Hepatocyte (in vitro differentiated cells): Measurements from ENCODE around the gene CCL20. TPM values are rescaled to one million over a fixed set of nuclear protein-coding genes. Genes with fewer than 3 reads are reported as not detected.
A peak's percentile ranks its signal among the peaks of the same experiment; 100 is the strongest.

Experiments
- DNase-seq: peaks from one replicate; pipeline ENCODE4 v3.0.0-alpha.2; 2016; ENCODE audit warnings: low spot score
- H2AFZ ChIP-seq: fragments of 200-600 bp; sonication (generic); 2 replicates; pipeline ENCODE4 v1.6.0; 2016; ENCODE audit warnings: antibody characterized with exemption, mild to moderate bottlenecking
- H3K27ac ChIP-seq: fragments of 200-600 bp; sonication (generic); 2 replicates; pipeline ENCODE4 v1.5.1; 2016; ENCODE audit warnings: mild to moderate bottlenecking
- H3K27me3 ChIP-seq: fragments of 200-600 bp; sonication (generic); 2 replicates; pipeline ENCODE4 v1.6.1; 2016
- H3K36me3 ChIP-seq: fragments of 200-600 bp; sonication (generic); replicated peaks from 2 replicates; pipeline ENCODE4 v1.5.1; 2016; ENCODE audit warnings: low read depth; ENCODE audit not compliant: insufficient read depth
- H3K4me1 ChIP-seq: fragments of 200-600 bp; sonication (generic); 2 replicates; pipeline ENCODE4 v1.5.1; 2016; ENCODE audit warnings: mild to moderate bottlenecking, moderate library complexity; ENCODE audit not compliant: insufficient read depth
- H3K4me2 ChIP-seq: fragments of 200-600 bp; sonication (generic); 2 replicates; pipeline ENCODE4 v1.6.0; 2016
- H3K4me3 ChIP-seq: fragments of 200-600 bp; sonication (generic); 2 replicates; pipeline ENCODE4 v1.5.1; 2016; ENCODE audit warnings: mild to moderate bottlenecking
- H3K79me2 ChIP-seq: fragments of 200-600 bp; sonication (generic); 2 replicates; pipeline ENCODE4 v1.6.0; 2017; ENCODE audit warnings: mild to moderate bottlenecking
- H3K9me2 ChIP-seq: fragments of 200-600 bp; sonication (generic); replicated peaks from 2 replicates; pipeline ENCODE4 v1.6.0; 2017; ENCODE audit warnings: mild to moderate bottlenecking; ENCODE audit not compliant: insufficient read depth
- H3K9me3 ChIP-seq: fragments of 200-600 bp; sonication (generic); 2 replicates; pipeline ENCODE4 v1.5.1; 2016; ENCODE audit warnings: low read depth, mild to moderate bottlenecking
- H4K20me1 ChIP-seq: fragments of 200-600 bp; sonication (generic); 2 replicates; pipeline ENCODE4 v1.6.0; 2016; ENCODE audit warnings: mild to moderate bottlenecking; ENCODE audit not compliant: insufficient read depth, poor library complexity, severe bottlenecking
- EZH2 ChIP-seq: fragments of 200-600 bp; sonication (generic); IDR thresholded peaks from 2 replicates; pipeline ENCODE4 v1.6.1; 2016; ENCODE audit warnings: antibody characterized with exemption, mild to moderate bottlenecking, borderline replicate concordance
- EZH2phosphoT487 ChIP-seq: fragments of 200-600 bp; sonication (generic); IDR thresholded peaks from one replicate; pipeline ENCODE4 v1.6.1; 2018; ENCODE audit warnings: antibody characterized with exemption, mild to moderate bottlenecking, low read depth, moderate library complexity; ENCODE audit not compliant: unreplicated experiment, severe bottlenecking
- WGBS: methylation state at CpG from one replicate; pipeline ENCODE4 v1.1.6; 2016; ENCODE audit warnings: low lambda C conversion rate; ENCODE audit errors: missing lambda C conversion rate; 5-methylcytosine and 5-hydroxymethylcytosine counted together
- polyA plus RNA-seq: library from polyadenylated mRNA; unstranded; fragments of >200 nt; fragmentation: Nextera tagmentation; extraction: Ambion mirVana; gene quantifications from 2 replicates; pipeline ENCODE4 v1.2.1, GENCODE V29; 2016
- total RNA-seq: library from RNA; depleted of rRNA; stranded (reverse); fragments of >200 nt; gene quantifications from 2 replicates; pipeline ENCODE4 v1.2.3, GENCODE V29; 2014
- TF ChIP-seq, protein P1 (sequence below): fragments of 200-600 bp; sonication (generic); IDR thresholded peaks from 2 replicates; pipeline ENCODE4 v1.5.1; 2016; ENCODE audit warnings: antibody characterized with exemption, mild to moderate bottlenecking; ENCODE audit not compliant: poor library complexity

Gene CCL20, protein sequence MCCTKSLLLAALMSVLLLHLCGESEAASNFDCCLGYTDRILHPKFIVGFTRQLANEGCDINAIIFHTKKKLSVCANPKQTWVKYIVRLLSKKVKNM
- 70.2 and 112 TPM in 2 replicates for total RNA-seq
- polyA plus RNA-seq = 80.0 and 112 TPM in 2 replicates

DNA sequence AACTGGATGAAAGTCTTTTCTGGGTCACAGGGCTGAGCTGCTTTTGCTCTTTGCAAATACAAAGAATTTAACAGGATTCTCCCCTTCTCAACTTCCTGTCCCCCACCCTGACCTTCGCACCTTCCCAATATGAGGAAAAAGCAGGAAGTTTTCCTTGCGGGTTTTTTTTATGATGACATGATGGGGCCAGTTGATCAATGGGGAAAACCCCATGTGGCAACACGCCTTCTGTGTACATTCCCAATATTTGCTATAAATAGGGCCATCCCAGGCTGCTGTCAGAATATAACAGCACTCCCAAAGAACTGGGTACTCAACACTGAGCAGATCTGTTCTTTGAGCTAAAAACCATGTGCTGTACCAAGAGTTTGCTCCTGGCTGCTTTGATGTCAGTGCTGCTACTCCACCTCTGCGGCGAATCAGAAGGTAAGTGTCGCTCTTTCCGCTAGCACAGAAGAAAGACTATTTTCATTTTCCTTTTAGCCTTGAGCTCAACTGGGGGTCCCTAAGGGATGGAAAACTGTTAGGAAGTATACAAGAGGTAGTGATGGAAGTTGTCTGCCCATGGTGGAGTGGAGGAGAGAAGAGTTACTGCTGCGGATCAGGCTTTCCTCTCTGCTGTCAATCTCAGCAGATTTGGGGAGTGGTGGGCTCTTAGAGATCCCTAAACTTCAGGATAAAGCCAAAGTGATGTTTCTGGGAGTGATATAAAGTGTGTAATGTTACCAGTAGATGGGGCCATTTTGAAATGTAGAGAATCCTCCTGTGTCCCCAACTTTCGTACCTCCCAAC, at the start of gene CCL20:
Gene CCL20 (plus strand): TSS at position 281 of the 792 bp plus-strand sequence. CDS start 70 bp downstream, at position 351.
- Histone ChIP-seq H3K4me3 (no peak within 1 kb of the TSS), H3K27ac (peak within 1 kb of the TSS; percentile 67)
- peak; percentile 41 for DNase-seq

DNA sequence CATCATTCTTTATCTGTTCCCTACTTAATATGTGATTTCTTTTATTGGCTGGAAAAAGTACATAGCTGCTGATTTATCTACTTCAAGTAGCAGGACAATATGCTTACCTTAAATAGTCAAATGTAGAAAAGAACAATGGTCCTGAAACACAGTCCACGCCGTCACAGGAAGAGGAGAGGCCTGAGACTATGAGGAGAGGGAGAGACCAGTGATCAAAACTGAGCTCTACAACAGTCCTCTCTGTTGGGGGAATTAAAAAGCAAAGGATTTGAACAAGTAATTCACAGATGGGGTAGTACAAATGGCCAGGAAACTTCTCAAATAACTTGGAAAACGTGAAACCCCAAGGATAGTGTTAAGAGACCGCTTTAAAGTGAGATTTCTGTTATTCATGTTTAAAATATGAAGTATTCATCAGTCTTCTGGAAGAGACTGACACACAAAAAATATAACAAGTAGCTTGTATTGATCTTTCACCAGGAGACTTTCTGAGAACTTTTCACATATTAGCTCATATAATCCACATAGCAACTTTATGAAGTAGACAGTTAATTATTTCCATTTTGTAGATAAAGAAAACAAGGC, 47.8 kb upstream of the CCL20 start:
- H3K4me3 ChIP-seq = no peak overlapping the region
- H3K27ac ChIP-seq = peak overlapping the region; percentile 41
- TF ChIP-seq, protein P1, sequence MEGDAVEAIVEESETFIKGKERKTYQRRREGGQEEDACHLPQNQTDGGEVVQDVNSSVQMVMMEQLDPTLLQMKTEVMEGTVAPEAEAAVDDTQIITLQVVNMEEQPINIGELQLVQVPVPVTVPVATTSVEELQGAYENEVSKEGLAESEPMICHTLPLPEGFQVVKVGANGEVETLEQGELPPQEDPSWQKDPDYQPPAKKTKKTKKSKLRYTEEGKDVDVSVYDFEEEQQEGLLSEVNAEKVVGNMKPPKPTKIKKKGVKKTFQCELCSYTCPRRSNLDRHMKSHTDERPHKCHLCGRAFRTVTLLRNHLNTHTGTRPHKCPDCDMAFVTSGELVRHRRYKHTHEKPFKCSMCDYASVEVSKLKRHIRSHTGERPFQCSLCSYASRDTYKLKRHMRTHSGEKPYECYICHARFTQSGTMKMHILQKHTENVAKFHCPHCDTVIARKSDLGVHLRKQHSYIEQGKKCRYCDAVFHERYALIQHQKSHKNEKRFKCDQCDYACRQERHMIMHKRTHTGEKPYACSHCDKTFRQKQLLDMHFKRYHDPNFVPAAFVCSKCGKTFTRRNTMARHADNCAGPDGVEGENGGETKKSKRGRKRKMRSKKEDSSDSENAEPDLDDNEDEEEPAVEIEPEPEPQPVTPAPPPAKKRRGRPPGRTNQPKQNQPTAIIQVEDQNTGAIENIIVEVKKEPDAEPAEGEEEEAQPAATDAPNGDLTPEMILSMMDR = no peak
- TF ChIP-seq EZH2phosphoT487 (no peak), EZH2 (no peak)
- H3K79me2 ChIP-seq = no peaks in the 10 kb centered on the region
- H3K4me2 ChIP-seq = no peak overlapping the region
- H4K20me1 ChIP-seq = no peaks in the 10 kb centered on the region
- H3K27me3 ChIP-seq = no peaks in the 10 kb centered on the region
- H3K9me2 ChIP-seq = no peaks in the 10 kb centered on the region
- no peaks in the 10 kb centered on the region for H3K36me3 ChIP-seq
- DNase-seq = no peak
- WGBS = 41% methylated on average over 4 of the region's 4 CpGs
- peak overlapping the region; percentile 9 for H2AFZ ChIP-seq
- peaks cover 15% of the 10 kb centered on the region for H3K4me1 ChIP-seq
- no peaks in the 10 kb centered on the region for H3K9me3 ChIP-seq

More for the DNA sequence above, at the start of gene CCL20:
- no peaks in the 10 kb centered on the region for H3K9me2 ChIP-seq
- TF ChIP-seq, protein P1 = no peak
- TF ChIP-seq EZH2 (no peak), EZH2phosphoT487 (no peak)
- H2AFZ ChIP-seq = no peak within 1 kb of the TSS
- H3K36me3 ChIP-seq = no peaks in the 10 kb centered on the region
- no peaks in the 10 kb centered on the region for H3K4me1 ChIP-seq
- H3K9me3 ChIP-seq = no peaks in the 10 kb centered on the region
- H3K4me2 ChIP-seq = peak within 1 kb of the TSS; percentile 28
- H4K20me1 ChIP-seq = no peaks in the 10 kb centered on the region
- WGBS = 88% methylated on average over 9 of the region's 9 CpGs
- H3K79me2 ChIP-seq = no peaks in the 10 kb centered on the region
- no peaks in the 10 kb centered on the region for H3K27me3 ChIP-seq

DNA sequence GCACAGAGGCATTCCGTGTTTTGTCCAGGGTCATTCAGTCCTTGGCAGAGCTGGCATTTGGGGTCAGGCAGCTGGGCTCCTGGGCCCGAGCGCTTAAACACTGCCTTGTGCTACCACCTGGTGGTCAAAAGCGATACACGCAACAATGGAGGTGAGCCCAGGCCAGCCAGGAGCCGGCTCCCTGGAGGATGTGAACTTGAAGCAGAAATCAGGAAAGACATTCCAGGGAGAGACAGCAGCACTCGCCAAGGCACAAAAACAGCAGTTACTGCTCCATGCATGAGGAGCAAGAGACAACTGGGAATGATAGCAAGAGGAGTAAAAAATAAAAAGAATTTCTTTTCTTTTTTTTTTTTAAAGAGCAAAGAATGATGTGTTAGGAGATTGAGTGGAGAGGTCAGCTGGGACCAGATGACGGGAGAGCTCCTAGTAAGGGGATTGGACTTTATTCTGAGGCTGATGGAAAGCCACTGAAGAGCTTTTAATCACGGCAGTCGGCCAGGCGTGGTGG, 47.2 kb upstream of the CCL20 start:
- Histone ChIP-seq H3K27ac (peak overlapping the region; percentile 41), H3K9me3 (no peaks in the 10 kb centered on the region), H3K9me2 (no peaks in the 10 kb centered on the region), H3K27me3 (no peaks in the 10 kb centered on the region), H3K4me1 (peaks cover 9% of the 10 kb centered on the region), H3K36me3 (no peaks in the 10 kb centered on the region), H3K4me2 (no peak overlapping the region), H3K4me3 (no peak overlapping the region), H4K20me1 (no peaks in the 10 kb centered on the region), H3K79me2 (no peaks in the 10 kb centered on the region), H2AFZ (no peak overlapping the region)
- TF ChIP-seq, protein P1 = peak; percentile 95
- TF ChIP-seq EZH2phosphoT487 = no peak
- DNase-seq = peak; percentile 89
- WGBS = 26% methylated on average over 11 of the region's 11 CpGs
